Uterus (tissue), 4 donors: ENCODE measurements around the gene NFIA. TPM values are rescaled to one million over a fixed set of nuclear protein-coding genes. Genes with fewer than 3 reads are reported as not detected.

Experiments
- DNase-seq, 2 donors: peaks; one replicate each; pipeline ENCODE4 v3.0.0-alpha.2; 2019 to 2020
- H3K27ac ChIP-seq, 2 donors: fragments of 200-600 bp; sonication (generic); 1 replicate in 1 of 2; 2 replicates in 1 of 2; pipeline ENCODE4 v1.5.1; 2016 to 2018
- H3K27me3 ChIP-seq, 2 donors: fragments of 200-600 bp; sonication (generic); one replicate each; pipeline ENCODE4 v1.5.1; 2018 to 2019; ENCODE audit warnings: control low read depth in 1 of 2
- H3K36me3 ChIP-seq, 2 donors: fragments of 200-600 bp; sonication (generic); one replicate each; pipeline ENCODE4 v1.5.1; 2019; ENCODE audit warnings: control low read depth in 1 of 2
- H3K4me1 ChIP-seq, 2 donors: fragments of 200-600 bp; sonication (generic); one replicate each; pipeline ENCODE4 v1.5.1; 2018 to 2019; ENCODE audit warnings: control low read depth in 1 of 2
- H3K4me3 ChIP-seq, 2 donors: fragments of 200-600 bp; sonication (generic); 1 replicate in 1 of 2; 2 replicates in 1 of 2; pipeline ENCODE4 v1.5.1; 2018 to 2019; ENCODE audit warnings: mild to moderate bottlenecking in 1 of 2
- H3K9me3 ChIP-seq, 2 donors: fragments of 200-600 bp; sonication (generic); one replicate each; pipeline ENCODE4 v1.5.1; 2019; ENCODE audit warnings: control low read depth in 1 of 2
- POLR2A ChIP-seq, 2 donors: fragments of 450-650 bp; IDR thresholded peaks; one replicate each; pipeline ENCODE4 v1.6.1; 2016; ENCODE audit warnings: antibody characterized with exemption in 2 of 2, mild to moderate bottlenecking in 1 of 2, moderate library complexity in 1 of 2
- intact Hi-C: fragments of 100-400 bp; cut with DNase I; formaldehyde crosslinking; loops from one replicate; pipeline ENCODE4 v1.15.1; 2023; ENCODE audit warnings: low total_unique reads
- total RNA-seq, 4 donors: library from RNA; depleted of rRNA in 3 of 4; stranded (reverse); fragments of >200 nt in 3 of 4; gene quantifications; one replicate each; pipeline versions ENCODE4 v1.1.0 to v1.2.4, GENCODE V29; 2014 to 2023
- TF ChIP-seq, protein P1 (sequence below), 4 experiments: fragments of 200-600 bp in 2 of 4; fragments of 450-650 bp in 2 of 4; sonication (generic) in 2 of 4; IDR thresholded peaks; one replicate each; pipeline ENCODE4 v1.5.1; 2016 to 2019; ENCODE audit warnings: antibody characterized with exemption in 4 of 4, mild to moderate bottlenecking in 2 of 4, moderate library complexity in 1 of 4
- donor health status: DM: yes; HTN: yes; CAD: no.

NFIA gene
- total RNA-seq, 4 donors from 2014 or later: 49.2 to 116 (median 64.9) TPM

DNA sequence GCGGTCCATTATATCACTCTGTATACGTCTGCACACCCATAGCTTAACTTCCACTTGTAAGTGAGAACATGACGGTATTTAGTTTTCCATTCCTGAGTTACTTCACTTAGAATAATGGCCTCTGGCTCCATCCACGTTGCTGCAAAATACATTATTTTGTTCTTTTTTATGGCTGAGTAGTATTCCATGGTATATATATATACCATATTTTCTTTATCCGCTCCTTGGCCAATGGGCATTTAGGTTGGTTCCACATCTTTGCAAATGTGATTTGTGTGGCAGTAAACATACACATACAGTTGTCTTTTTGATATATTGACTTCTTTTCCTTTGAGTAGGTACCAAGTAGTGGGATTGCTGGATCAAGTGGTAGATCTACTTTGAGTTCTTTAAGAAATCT lies 245.1 kb downstream of the NFIA start:
- TF ChIP-seq POLR2A (IDR thresholded peaks at IDR 0.05): no peak
- TF ChIP-seq, protein P1, sequence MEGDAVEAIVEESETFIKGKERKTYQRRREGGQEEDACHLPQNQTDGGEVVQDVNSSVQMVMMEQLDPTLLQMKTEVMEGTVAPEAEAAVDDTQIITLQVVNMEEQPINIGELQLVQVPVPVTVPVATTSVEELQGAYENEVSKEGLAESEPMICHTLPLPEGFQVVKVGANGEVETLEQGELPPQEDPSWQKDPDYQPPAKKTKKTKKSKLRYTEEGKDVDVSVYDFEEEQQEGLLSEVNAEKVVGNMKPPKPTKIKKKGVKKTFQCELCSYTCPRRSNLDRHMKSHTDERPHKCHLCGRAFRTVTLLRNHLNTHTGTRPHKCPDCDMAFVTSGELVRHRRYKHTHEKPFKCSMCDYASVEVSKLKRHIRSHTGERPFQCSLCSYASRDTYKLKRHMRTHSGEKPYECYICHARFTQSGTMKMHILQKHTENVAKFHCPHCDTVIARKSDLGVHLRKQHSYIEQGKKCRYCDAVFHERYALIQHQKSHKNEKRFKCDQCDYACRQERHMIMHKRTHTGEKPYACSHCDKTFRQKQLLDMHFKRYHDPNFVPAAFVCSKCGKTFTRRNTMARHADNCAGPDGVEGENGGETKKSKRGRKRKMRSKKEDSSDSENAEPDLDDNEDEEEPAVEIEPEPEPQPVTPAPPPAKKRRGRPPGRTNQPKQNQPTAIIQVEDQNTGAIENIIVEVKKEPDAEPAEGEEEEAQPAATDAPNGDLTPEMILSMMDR (IDR thresholded peaks at IDR 0.05): no peak
- H3K27ac ChIP-seq: no peak overlapping the region
- no peaks in the 10 kb centered on the region for H3K9me3 ChIP-seq
- H3K4me1 ChIP-seq: no peaks in the 10 kb centered on the region
- H3K4me3 ChIP-seq: no peak overlapping the region
- no peaks in the 10 kb centered on the region for H3K27me3 ChIP-seq
- intact Hi-C loops: no loop called here
- no peak for DNase-seq
- no peaks in the 10 kb centered on the region for H3K36me3 ChIP-seq

DNA sequence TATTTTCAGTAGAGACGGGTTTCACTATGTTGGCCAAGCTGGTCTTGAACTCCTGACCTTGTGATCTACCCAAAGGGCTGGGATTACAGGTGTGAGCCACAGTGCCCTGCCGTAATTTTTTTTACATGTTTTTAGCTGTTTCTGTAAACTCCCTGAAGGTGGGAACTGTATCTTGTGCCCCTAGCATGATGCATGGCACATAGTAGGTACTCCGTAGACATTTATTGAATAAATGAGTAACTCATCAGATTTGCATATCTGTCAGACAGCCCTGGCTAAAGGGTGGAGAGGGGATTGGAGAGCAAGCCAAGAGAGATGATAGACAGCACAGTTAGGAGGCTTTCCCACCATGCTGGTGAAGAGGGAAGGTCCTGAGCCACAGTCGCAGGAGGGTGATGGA lies 247.2 kb downstream of the NFIA start:
- Histone ChIP-seq H3K27me3 (no peaks in the 10 kb centered on the region), H3K36me3 (no peaks in the 10 kb centered on the region), H3K9me3 (no peaks in the 10 kb centered on the region), H3K4me3 (no peak overlapping the region), H3K27ac (no peak overlapping the region), H3K4me1 (no peaks in the 10 kb centered on the region)
- TF ChIP-seq, protein P1 (IDR thresholded peaks at IDR 0.05): no peak
- no peak for TF ChIP-seq POLR2A (IDR thresholded peaks at IDR 0.05)
- intact Hi-C loops: no loop called here
- DNase-seq: no peak

DNA sequence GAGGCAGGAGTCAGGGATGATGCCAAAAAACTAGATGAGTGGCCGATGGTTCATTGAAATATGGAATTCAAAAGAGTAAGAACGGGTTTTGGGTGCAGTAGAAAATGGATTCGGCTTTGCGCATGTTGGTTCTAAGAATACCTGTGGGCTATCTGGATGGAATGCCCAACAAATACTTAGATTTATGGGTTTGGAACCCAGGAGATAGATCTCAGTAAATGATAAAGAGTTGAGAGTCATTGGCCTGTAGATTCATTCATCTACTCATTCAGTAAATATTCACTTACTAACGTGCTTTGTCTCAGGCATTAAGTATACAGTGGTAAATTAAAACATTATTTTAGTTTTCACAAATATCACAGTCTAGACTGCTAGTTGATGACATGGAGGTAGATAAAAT lies 247.7 kb downstream of the NFIA start:
- TF ChIP-seq, protein P1 (IDR thresholded peaks at IDR 0.05): no peak
- no peak for TF ChIP-seq POLR2A (IDR thresholded peaks at IDR 0.05)
- intact Hi-C loops: no loop called here
- Histone ChIP-seq H3K36me3 (no peaks in the 10 kb centered on the region), H3K27me3 (no peaks in the 10 kb centered on the region), H3K9me3 (no peaks in the 10 kb centered on the region), H3K4me1 (no peaks in the 10 kb centered on the region), H3K4me3 (no peak overlapping the region), H3K27ac (no peak overlapping the region)
- DNase-seq: no peak

DNA sequence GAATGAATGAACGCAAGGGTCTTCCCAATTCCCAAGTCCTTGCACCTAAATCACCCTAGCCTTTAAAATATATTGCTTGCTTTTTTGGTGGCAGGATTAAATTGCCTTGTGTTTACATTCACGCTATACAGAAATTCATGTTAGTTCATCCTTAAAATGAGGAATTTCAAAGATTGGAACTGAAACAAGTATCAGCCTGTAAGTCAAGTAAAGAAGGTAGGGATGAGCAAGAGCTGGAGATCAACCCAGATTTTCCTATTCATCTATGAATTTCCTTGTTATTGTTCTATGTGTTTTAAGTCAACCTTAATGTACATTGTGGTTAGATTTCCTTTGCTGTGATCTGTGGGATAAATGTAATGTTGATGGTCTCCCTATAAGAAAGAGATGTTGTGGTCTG lies 248.2 kb downstream of the NFIA start:
- Histone ChIP-seq H3K36me3 (no peaks in the 10 kb centered on the region), H3K27me3 (no peaks in the 10 kb centered on the region), H3K4me3 (no peak overlapping the region), H3K4me1 (no peaks in the 10 kb centered on the region), H3K27ac (no peak overlapping the region), H3K9me3 (no peaks in the 10 kb centered on the region)
- intact Hi-C loops: no loop called here
- TF ChIP-seq, protein P1 (IDR thresholded peaks at IDR 0.05): no peak
- TF ChIP-seq POLR2A (IDR thresholded peaks at IDR 0.05): no peak
- no peak for DNase-seq

DNA sequence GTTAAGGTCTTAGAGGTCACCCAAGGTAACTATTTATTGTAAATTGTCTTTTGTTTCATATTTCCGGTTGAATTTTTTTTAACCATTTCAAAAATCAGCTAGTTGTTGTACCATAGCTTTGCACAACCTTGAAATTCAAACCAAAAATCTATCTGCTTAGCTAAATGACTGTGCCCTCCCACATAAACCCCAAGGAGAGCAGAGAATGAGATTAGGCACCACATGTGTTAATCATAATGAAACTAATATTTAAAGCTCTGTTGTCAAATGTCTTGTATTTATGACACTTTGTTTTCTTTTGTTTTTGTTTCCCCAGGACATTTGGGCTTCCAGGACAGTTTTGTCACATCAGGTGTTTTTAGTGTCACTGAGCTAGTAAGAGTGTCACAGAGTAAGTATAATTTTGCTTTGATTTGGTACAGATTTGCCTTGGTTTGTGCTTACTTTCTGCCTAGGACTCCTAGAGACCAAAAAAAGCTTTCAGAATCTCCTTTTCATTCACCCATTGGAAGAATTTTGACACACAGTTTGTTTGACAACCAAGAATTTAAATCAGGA lies 249.9 kb downstream of the NFIA start:
- intact Hi-C loops: no loop called here
- TF ChIP-seq, protein P1 (IDR thresholded peaks at IDR 0.05): no peak
- no peak for TF ChIP-seq POLR2A (IDR thresholded peaks at IDR 0.05)
- no peaks in the 10 kb centered on the region for H3K36me3 ChIP-seq
- no peaks in the 10 kb centered on the region for H3K27me3 ChIP-seq
- no peak overlapping the region for H3K27ac ChIP-seq
- H3K4me3 ChIP-seq: no peak overlapping the region
- H3K9me3 ChIP-seq: no peaks in the 10 kb centered on the region
- DNase-seq: no peak
- no peaks in the 10 kb centered on the region for H3K4me1 ChIP-seq
